ENCODE data around the gene ZYX.

DNA sequence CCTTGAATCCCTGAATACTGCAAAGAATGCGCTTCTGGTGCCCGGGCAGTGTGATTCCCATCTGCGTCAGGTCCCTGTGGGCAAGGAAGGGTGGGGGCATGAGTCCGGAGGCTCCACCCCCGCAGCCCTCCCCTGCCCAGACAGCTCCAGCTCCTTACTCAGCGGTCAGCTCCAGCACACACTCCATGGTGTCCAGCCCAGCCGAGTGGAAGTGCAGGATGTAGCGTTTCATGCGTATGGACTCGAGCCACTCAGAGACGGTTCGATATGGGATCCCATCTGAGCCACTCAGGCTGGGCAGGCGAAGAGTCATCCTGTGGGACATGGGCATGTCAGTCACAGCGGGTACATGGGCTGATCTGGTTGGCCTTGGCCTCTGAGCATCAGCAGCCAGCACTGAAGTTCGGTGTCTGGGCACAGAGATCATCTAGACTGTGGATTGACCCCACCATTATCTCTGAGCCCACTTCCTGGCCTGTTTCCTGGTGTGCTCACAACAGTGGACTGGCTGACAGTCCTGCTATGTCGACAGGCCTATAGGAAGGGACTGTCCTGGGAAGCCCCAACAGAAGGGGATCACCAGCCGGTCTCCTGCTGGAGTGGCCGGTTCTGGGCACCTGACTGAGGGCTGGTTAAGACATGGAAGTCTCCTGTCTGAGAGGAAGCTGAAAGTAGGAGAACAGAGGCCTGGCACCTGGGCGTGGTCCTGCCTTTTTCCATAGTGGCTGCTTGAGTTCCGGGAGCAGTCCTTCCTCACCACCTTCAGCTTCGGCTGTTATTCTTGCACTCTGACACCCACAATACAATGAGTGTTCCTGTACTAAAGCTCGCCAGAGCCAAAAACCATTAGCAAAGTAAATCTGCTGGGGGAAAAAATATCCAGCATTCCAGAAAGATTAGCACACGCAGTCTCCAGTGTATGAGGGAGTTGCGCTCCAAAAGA lies 10.6 kb downstream of the ZYX start:
- TF ChIP-seq, protein P1, sequence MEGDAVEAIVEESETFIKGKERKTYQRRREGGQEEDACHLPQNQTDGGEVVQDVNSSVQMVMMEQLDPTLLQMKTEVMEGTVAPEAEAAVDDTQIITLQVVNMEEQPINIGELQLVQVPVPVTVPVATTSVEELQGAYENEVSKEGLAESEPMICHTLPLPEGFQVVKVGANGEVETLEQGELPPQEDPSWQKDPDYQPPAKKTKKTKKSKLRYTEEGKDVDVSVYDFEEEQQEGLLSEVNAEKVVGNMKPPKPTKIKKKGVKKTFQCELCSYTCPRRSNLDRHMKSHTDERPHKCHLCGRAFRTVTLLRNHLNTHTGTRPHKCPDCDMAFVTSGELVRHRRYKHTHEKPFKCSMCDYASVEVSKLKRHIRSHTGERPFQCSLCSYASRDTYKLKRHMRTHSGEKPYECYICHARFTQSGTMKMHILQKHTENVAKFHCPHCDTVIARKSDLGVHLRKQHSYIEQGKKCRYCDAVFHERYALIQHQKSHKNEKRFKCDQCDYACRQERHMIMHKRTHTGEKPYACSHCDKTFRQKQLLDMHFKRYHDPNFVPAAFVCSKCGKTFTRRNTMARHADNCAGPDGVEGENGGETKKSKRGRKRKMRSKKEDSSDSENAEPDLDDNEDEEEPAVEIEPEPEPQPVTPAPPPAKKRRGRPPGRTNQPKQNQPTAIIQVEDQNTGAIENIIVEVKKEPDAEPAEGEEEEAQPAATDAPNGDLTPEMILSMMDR (IDR thresholded peaks at IDR 0.05; ENCODE audit: borderline replicate concordance, extremely low read depth, low read length, poor library complexity, severe bottlenecking) = no peak
- no peak for TF ChIP-seq EZH2 (IDR thresholded peaks at IDR 0.05; ENCODE audit: borderline replicate concordance, low read depth, low read length, severe bottlenecking)
